ENCODE results near the gene TBC1D20. TPM values are rescaled to one million over a fixed set of nuclear protein-coding genes. Genes with fewer than 3 reads are reported as not detected.
"Not testable (repeated sequence)": the region's sequence is repeated elsewhere in the genome, so short reads cannot be mapped to it uniquely, and the experiment has no call there.

The TBC1D20 gene
- total and polyA plus RNA-seq, 9 donors = 19.1 to 40.1 (median 34.8) TPM

- Histone ChIP-seq H3K9me3 (no peaks in the 10 kb centered on the region), H3K27me3 (no peaks in the 10 kb centered on the region), H3K4me1 (ENCODE audit: insufficient read depth) (no peaks in the 10 kb centered on the region), H3K4me3 (no peak overlapping the region), H3K36me3 (no peaks in the 10 kb centered on the region), H3K27ac (no peak overlapping the region)
- TF ChIP-seq, protein P1, sequence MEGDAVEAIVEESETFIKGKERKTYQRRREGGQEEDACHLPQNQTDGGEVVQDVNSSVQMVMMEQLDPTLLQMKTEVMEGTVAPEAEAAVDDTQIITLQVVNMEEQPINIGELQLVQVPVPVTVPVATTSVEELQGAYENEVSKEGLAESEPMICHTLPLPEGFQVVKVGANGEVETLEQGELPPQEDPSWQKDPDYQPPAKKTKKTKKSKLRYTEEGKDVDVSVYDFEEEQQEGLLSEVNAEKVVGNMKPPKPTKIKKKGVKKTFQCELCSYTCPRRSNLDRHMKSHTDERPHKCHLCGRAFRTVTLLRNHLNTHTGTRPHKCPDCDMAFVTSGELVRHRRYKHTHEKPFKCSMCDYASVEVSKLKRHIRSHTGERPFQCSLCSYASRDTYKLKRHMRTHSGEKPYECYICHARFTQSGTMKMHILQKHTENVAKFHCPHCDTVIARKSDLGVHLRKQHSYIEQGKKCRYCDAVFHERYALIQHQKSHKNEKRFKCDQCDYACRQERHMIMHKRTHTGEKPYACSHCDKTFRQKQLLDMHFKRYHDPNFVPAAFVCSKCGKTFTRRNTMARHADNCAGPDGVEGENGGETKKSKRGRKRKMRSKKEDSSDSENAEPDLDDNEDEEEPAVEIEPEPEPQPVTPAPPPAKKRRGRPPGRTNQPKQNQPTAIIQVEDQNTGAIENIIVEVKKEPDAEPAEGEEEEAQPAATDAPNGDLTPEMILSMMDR (IDR thresholded peaks at IDR 0.05) = no peak
- TF ChIP-seq POLR2A (IDR thresholded peaks at IDR 0.05) = no peak
- no peak for TF ChIP-seq EP300 (IDR thresholded peaks at IDR 0.05)
- intact Hi-C loops (cut with DNase I) = no loop called here
- no peak for DNase-seq
- WGBS, 3 donors = 74 to 86% (median 80%) methylated on average over 4 of the region's 4 CpGs
These were observed 65.5 kb downstream of the TBC1D20 start for GRCh38 chr20:396619-397431.

DNA sequence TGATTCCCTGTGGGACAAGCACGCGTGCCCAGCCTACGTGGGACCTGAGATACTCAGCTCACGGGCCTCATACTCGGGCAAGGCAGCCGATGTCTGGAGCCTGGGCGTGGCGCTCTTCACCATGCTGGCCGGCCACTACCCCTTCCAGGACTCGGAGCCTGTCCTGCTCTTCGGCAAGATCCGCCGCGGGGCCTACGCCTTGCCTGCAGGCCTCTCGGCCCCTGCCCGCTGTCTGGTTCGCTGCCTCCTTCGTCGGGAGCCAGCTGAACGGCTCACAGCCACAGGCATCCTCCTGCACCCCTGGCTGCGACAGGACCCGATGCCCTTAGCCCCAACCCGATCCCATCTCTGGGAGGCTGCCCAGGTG is 66.1 kb downstream of the TBC1D20 start:
- TF ChIP-seq POLR2A (IDR thresholded peaks at IDR 0.05) = no peak
- TF ChIP-seq EP300 (IDR thresholded peaks at IDR 0.05) = no peak
- TF ChIP-seq, protein P1 (IDR thresholded peaks at IDR 0.05) = no peak
- Histone ChIP-seq H3K27me3 (no peaks in the 10 kb centered on the region), H3K4me1 (ENCODE audit: insufficient read depth) (no peaks in the 10 kb centered on the region), H3K4me3 (no peak overlapping the region), H3K27ac (no peak overlapping the region), H3K9me3 (no peaks in the 10 kb centered on the region), H3K36me3 (no peaks in the 10 kb centered on the region)
- WGBS, 3 donors = 92 to 93% (median 92%) methylated on average over 24 of the region's 24 CpGs
- no peak for DNase-seq
- intact Hi-C loops (cut with DNase I) = no loop called here

DNA sequence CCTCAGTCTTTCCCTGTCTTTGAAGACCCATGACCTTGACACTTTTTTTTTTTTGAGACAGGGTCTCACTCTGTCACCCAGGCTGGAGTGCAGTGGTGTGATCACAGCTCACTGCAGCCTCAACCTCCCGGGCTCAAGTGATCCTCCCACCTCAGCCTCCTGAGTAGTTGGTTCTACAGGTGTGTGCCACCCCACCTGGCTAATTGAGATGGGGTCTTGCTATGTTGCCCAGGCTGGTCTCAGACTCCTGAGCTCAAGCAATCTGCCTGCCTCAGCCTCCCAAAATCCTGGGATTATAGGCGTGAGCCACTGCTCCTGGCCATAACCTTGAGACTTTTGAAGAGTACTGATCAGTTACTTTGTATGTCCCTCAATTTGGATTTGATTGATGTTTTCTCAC is 69.0 kb downstream of the TBC1D20 start:
- 84 to 94% (median 89%) methylated on average over 2 of the region's 2 CpGs for WGBS, 3 donors
- H3K9me3 ChIP-seq; H3K36me3 ChIP-seq; H3K4me3 ChIP-seq; DNase-seq; intact Hi-C loops (cut with DNase I); H3K27me3 ChIP-seq; H3K4me1 ChIP-seq (ENCODE audit: insufficient read depth); H3K27ac ChIP-seq: not testable (repeated sequence)

GRCh38 chr20:391041-391711 is 71.2 kb downstream of the TBC1D20 start:
- 90 to 94% (median 93%) methylated on average over 29 of the region's 29 CpGs for WGBS, 3 donors
- no peak for TF ChIP-seq EP300 (IDR thresholded peaks at IDR 0.05)
- TF ChIP-seq POLR2A (IDR thresholded peaks at IDR 0.05) = no peak
- TF ChIP-seq, protein P1 (IDR thresholded peaks at IDR 0.05) = no peak
- Histone ChIP-seq H3K27ac (no peak overlapping the region), H3K27me3 (no peaks in the 10 kb centered on the region), H3K4me1 (ENCODE audit: insufficient read depth) (no peaks in the 10 kb centered on the region), H3K9me3 (no peaks in the 10 kb centered on the region), H3K4me3 (no peak overlapping the region), H3K36me3 (no peaks in the 10 kb centered on the region)
- DNase-seq = no peak
- intact Hi-C loops (cut with DNase I) = no loop called here

DNA sequence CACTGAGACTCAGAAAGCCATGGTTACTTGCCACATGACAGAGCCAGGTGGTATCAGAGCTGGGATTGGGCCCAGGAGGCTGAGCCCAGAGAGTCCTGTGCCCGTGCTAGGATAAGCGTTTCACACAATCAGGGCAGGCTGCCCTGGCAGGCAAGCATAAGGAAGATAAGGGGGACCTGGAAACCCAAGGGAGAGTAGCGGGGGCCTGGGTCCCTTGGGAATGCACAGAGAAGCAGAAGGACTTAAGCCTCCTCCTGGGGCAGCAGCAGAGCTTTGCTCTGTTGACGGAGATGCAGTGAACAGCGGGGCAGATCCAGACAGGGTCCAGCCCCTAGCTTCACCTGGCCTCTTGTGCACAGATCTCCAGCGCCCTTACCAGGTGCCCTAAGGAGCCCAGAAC is 73.1 kb downstream of the TBC1D20 start:
- Histone ChIP-seq H3K4me3 (no peak overlapping the region), H3K4me1 (ENCODE audit: insufficient read depth) (no peaks in the 10 kb centered on the region), H3K36me3 (no peaks in the 10 kb centered on the region), H3K27ac (no peak overlapping the region), H3K9me3 (no peaks in the 10 kb centered on the region), H3K27me3 (no peaks in the 10 kb centered on the region)
- 72 to 78% (median 73%) methylated on average over 6 of the region's 6 CpGs for WGBS, 3 donors
- TF ChIP-seq, protein P1 (IDR thresholded peaks at IDR 0.05) = no peak
- no peak for TF ChIP-seq POLR2A (IDR thresholded peaks at IDR 0.05)
- TF ChIP-seq EP300 (IDR thresholded peaks at IDR 0.05) = no peak
- intact Hi-C loops (cut with DNase I) = no loop called here
- no peak for DNase-seq
